ENCODE results near the gene BOC. TPM values are rescaled to one million over a fixed set of nuclear protein-coding genes. Genes with fewer than 3 reads are reported as not detected.

The BOC gene
- total and polyA plus RNA-seq, 2 of the 8 experiments (the other 6 are each of a cell fraction or from before 2014, with no cell fraction given), result 6.9 to 9.3 TPM

DNA sequence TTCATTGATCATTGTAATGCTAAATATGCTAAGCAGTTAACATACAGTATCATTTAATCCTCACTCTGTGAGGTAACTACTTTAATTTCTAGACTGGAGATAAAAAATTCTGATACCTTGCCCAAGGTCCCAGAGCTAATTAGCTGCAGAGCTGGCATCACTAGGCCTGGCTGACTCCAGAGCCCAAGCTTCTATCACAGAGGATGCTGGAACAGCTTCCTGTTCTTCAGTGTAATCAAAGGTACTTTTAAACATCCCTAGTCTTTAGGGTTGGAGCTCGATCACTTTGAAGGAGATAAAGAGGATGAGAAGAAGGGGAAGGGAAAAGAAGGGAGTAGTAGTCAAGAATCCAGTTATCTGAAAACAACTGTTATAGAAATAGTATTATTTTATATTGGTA lies 37.1 kb upstream of the BOC start:
- Histone ChIP-seq H3K9ac (replicated peaks in 1 of 4; ENCODE audit: extremely low read depth in 1 of 4, low read depth in 3 of 4, low read length in 3 of 4) (no peak overlapping the region), H2BK15ac (ENCODE audit: low read length) (no peak overlapping the region), H2BK5ac (ENCODE audit: low read depth, low read length) (no peak overlapping the region), H3K4me2 (ENCODE audit: insufficient read depth in 1 of 2, low read depth in 2 of 2, low read length in 2 of 2) (no peak overlapping the region), H2BK120ac (replicated peaks; ENCODE audit: low read depth, low read length) (no peak overlapping the region), H3K56ac (replicated peaks; ENCODE audit: insufficient read length, low read depth, low read length) (no peak overlapping the region), H3K23ac (ENCODE audit: insufficient read length) (no peak overlapping the region), H2AFZ (ENCODE audit: low read length) (no peak overlapping the region), H3K27ac (ENCODE audit: low read depth, low read length) (no peak overlapping the region), H3K14ac (ENCODE audit: insufficient read length) (no peak overlapping the region), H3K79me1 (ENCODE audit: low read depth, low read length) (no peaks in the 10 kb centered on the region), H3K23me2 (ENCODE audit: low read depth, low read length) (peaks cover 3% of the 10 kb centered on the region; the same call in 1 of the 2 replicates), H4K20me1 (replicated peaks in 1 of 2; ENCODE audit: control insufficient read depth in 1 of 2, insufficient read depth in 2 of 2, low read length in 2 of 2) (no peaks in the 10 kb centered on the region), H3K18ac (ENCODE audit: extremely low read depth, low read length) (no peak overlapping the region), H4K5ac (ENCODE audit: insufficient read length, low read depth, low read length) (no peak overlapping the region), H3K4me3 (ENCODE audit: extremely low read depth in 1 of 4, insufficient read depth in 2 of 4, low read depth in 3 of 4, low read length in 4 of 4) (no peak overlapping the region), H3K36me3 (ENCODE audit: control insufficient read depth in 2 of 4, insufficient read depth in 4 of 4, low read length in 3 of 4) (no peaks in the 10 kb centered on the region), H2BK12ac (ENCODE audit: low read depth, low read length) (no peak overlapping the region), H3K79me2 (ENCODE audit: control insufficient read depth in 1 of 2, insufficient read depth in 2 of 2, low read length in 2 of 2) (no peaks in the 10 kb centered on the region), H4K91ac (replicated peaks; ENCODE audit: insufficient read length, low read length) (no peak overlapping the region), H3K4ac (replicated peaks; ENCODE audit: insufficient read length, low read depth, low read length) (no peak overlapping the region), H3K27me3 (replicated peaks in 1 of 4; ENCODE audit: control insufficient read depth in 3 of 4, extremely low read depth in 1 of 4, insufficient read depth in 3 of 4, low read length in 3 of 4) (no peaks in the 10 kb centered on the region), H3K9me3 (ENCODE audit: insufficient read depth in 2 of 2, low read depth in 1 of 2, low read length in 1 of 2) (no peaks in the 10 kb centered on the region), H4K8ac (ENCODE audit: extremely low read depth, insufficient read depth, low read length) (no peak overlapping the region), H3K4me1 (replicated peaks in 1 of 4; ENCODE audit: control insufficient read depth in 3 of 4, insufficient read depth in 4 of 4, low read length in 3 of 4) (peaks cover 0 to 3% (median 0%) of the 10 kb centered on the region in 4 experiments; a peak in 1 of 7 replicates), H2AK5ac (ENCODE audit: low read depth, low read length) (no peak overlapping the region), H2BK20ac (ENCODE audit: low read length) (no peak overlapping the region)
- POLR2A ChIA-PET (ENCODE audit: partially characterized antibody), result no interaction called here
- DNase-seq (ENCODE audit: low read depth in 1 of 2, low spot score in 2 of 2), result no peak
- CTCF ChIA-PET (ENCODE audit: partially characterized antibody), result interaction anchor here (1.2 to 1.7 kb wide), 4 partner anchors 9 to 122 kb away, joined by 3 to 4 read pairs (median 3); no protein-coding TSS in a partner anchor
- TF ChIP-seq RXRA (IDR thresholded peaks at IDR 0.05; ENCODE audit: insufficient read depth, low read depth, low read length) (no peak), BRCA1 (IDR thresholded peaks at IDR 0.05; ENCODE audit: low read depth, low read length) (no peak), SIRT6 (IDR thresholded peaks at IDR 0.05; ENCODE audit: low read length) (no peak), CBX5 (IDR thresholded peaks at IDR 0.05; ENCODE audit: low read depth, low read length) (no peak), SP1 (IDR thresholded peaks at IDR 0.05; ENCODE audit: low read depth, low read length) (no peak), FOSL1 (IDR thresholded peaks at IDR 0.05; ENCODE audit: insufficient read depth, low read depth, low read length) (no peak)
- 79% methylated on average over 1 of the region's 1 CpG; no CpG with 5 or more reads in 1 of the 2 experiments for WGBS, 2 experiments (ENCODE audit: extremely low coverage in 1 of 2, insufficient coverage in 1 of 2, insufficient read length in 1 of 2, insufficient replicate concordance in 2 of 2, low coverage in 1 of 2, low lambda C conversion rate in 2 of 2, missing lambda C conversion rate in 1 of 2)
- no peak for FAIRE-seq
